ENCODE measurements around the gene ITPR1.

The ITPR1 gene

GRCh38 chr3:4732925-4733324 is 239.8 kb downstream of the ITPR1 start (continued):
- TF ChIP-seq, protein P1, sequence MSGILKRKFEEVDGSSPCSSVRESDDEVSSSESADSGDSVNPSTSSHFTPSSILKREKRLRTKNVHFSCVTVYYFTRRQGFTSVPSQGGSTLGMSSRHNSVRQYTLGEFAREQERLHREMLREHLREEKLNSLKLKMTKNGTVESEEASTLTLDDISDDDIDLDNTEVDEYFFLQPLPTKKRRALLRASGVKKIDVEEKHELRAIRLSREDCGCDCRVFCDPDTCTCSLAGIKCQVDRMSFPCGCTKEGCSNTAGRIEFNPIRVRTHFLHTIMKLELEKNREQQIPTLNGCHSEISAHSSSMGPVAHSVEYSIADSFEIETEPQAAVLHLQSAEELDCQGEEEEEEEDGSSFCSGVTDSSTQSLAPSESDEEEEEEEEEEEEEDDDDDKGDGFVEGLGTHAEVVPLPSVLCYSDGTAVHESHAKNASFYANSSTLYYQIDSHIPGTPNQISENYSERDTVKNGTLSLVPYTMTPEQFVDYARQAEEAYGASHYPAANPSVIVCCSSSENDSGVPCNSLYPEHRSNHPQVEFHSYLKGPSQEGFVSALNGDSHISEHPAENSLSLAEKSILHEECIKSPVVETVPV (CRISPR knock-in tag; IDR thresholded peaks at IDR 0.05), result no peak
- TF ChIP-seq ZFP3 (CRISPR knock-in tag; IDR thresholded peaks at IDR 0.05) (no peak), ESRRG (CRISPR knock-in tag; IDR thresholded peaks at IDR 0.05) (no peak), ZFP30 (CRISPR knock-in tag; IDR thresholded peaks at IDR 0.05) (no peak), RARB (CRISPR knock-in tag; IDR thresholded peaks at IDR 0.05) (no peak), TOX (CRISPR knock-in tag; IDR thresholded peaks at IDR 0.05; ENCODE audit: borderline replicate concordance) (no peak)

DNA sequence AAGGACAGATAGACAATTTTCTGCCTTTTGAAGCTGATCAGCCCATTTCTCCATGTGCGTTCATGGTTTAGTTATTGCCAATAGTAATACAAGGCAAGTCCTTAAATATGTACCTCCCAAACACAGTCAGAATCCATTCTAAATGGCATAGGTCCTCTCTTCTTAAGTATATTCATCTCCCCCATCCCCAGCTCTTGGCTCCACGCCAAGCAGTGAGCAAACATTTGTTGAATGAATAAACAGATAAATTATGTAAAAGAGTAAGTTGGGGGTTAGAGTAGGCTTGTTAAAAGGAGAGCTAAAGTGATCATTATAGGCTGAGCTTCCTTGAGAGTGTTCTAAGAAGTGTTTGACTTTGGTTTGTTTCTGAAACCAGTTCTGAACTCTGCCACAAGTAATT is 241.3 kb downstream of the ITPR1 start:
- ATAC-seq, result no peak
- TF ChIP-seq, protein P2, sequence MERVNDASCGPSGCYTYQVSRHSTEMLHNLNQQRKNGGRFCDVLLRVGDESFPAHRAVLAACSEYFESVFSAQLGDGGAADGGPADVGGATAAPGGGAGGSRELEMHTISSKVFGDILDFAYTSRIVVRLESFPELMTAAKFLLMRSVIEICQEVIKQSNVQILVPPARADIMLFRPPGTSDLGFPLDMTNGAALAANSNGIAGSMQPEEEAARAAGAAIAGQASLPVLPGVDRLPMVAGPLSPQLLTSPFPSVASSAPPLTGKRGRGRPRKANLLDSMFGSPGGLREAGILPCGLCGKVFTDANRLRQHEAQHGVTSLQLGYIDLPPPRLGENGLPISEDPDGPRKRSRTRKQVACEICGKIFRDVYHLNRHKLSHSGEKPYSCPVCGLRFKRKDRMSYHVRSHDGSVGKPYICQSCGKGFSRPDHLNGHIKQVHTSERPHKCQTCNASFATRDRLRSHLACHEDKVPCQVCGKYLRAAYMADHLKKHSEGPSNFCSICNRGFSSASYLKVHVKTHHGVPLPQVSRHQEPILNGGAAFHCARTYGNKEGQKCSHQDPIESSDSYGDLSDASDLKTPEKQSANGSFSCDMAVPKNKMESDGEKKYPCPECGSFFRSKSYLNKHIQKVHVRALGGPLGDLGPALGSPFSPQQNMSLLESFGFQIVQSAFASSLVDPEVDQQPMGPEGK (CRISPR knock-in tag; IDR thresholded peaks at IDR 0.05; ENCODE audit: borderline replicate concordance), result no peak
- TF ChIP-seq ZNF8 (CRISPR knock-in tag; IDR thresholded peaks at IDR 0.05) (no peak), ESRRG (CRISPR knock-in tag; IDR thresholded peaks at IDR 0.05) (no peak), ZFP30 (CRISPR knock-in tag; IDR thresholded peaks at IDR 0.05) (no peak), CSDC2 (CRISPR knock-in tag; IDR thresholded peaks at IDR 0.05) (no peak), TCF4 (CRISPR knock-in tag; IDR thresholded peaks at IDR 0.05; ENCODE audit: borderline replicate concordance) (no peak), ZNF70 (CRISPR knock-in tag; IDR thresholded peaks at IDR 0.05) (no peak), TSHZ2 (CRISPR knock-in tag; IDR thresholded peaks at IDR 0.05) (no peak), OSR1 (CRISPR knock-in tag; IDR thresholded peaks at IDR 0.05) (no peak), GLIS3 (CRISPR knock-in tag; IDR thresholded peaks at IDR 0.05) (no peak), SNAI2 (CRISPR knock-in tag; IDR thresholded peaks at IDR 0.05) (no peak), POU6F1 (CRISPR knock-in tag; IDR thresholded peaks at IDR 0.05; ENCODE audit: borderline replicate concordance, low read depth) (no peak), ISL1 (CRISPR knock-in tag; IDR thresholded peaks at IDR 0.05) (no peak), RARB (CRISPR knock-in tag; IDR thresholded peaks at IDR 0.05) (no peak), ZNF565 (CRISPR knock-in tag; conservative IDR thresholded peaks at IDR 0.05; ENCODE audit: low read depth) (no peak)
- TF ChIP-seq, protein P1 (CRISPR knock-in tag; IDR thresholded peaks at IDR 0.05), result no peak

DNA sequence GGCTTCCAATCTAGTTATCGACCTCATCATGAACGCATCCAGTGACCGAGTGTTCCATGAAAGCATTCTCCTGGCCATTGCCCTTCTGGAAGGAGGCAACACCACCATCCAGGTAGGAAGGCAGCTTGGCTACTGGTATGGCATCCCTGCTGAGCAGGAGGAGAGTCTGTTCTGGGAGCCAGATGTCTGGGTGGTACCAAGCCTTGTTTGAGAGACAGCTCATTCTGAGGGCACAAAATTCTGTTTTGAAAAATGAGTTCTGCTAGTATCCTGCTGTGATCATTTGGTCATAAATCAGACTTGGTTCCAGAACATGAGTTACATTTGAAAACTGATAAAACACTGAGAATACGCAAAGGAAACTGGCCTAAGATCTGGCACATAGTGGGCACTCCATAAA is 242.1 kb downstream of the ITPR1 start:
- no peak for ATAC-seq
- no peak for TF ChIP-seq ESRRG (CRISPR knock-in tag; IDR thresholded peaks at IDR 0.05)
- TF ChIP-seq OSR1 (CRISPR knock-in tag; IDR thresholded peaks at IDR 0.05), result no peak
- TF ChIP-seq, protein P1 (CRISPR knock-in tag; IDR thresholded peaks at IDR 0.05), result no peak
- no peak for TF ChIP-seq CSDC2 (CRISPR knock-in tag; IDR thresholded peaks at IDR 0.05)
- TF ChIP-seq, protein P2 (CRISPR knock-in tag; IDR thresholded peaks at IDR 0.05; ENCODE audit: borderline replicate concordance), result no peak
- no peak for TF ChIP-seq PPARA (CRISPR knock-in tag; IDR thresholded peaks at IDR 0.05; ENCODE audit: borderline replicate concordance)
- TF ChIP-seq TOX (CRISPR knock-in tag; IDR thresholded peaks at IDR 0.05; ENCODE audit: borderline replicate concordance), result no peak
- no peak for TF ChIP-seq POU6F1 (CRISPR knock-in tag; IDR thresholded peaks at IDR 0.05; ENCODE audit: borderline replicate concordance, low read depth)
- TF ChIP-seq ISL1 (CRISPR knock-in tag; IDR thresholded peaks at IDR 0.05), result no peak
- no peak for TF ChIP-seq BACH2 (CRISPR knock-in tag; IDR thresholded peaks at IDR 0.05; ENCODE audit: borderline replicate concordance)

All from SK-N-SH treated with all-trans-retinoic acid at 6 μM for 48 hours (cell line).